Mesothelial cell of epicardium (in vitro differentiated cells): ENCODE data around the gene ITPR2. TPM values are rescaled to one million over a fixed set of nuclear protein-coding genes. Genes with fewer than 3 reads are reported as not detected.

ENCODE experiments used
- DNase-seq, 2 experiments: peaks; one replicate each; pipeline ENCODE4 v3.0.0; 2021; ENCODE audit warnings: low spot score in 2 of 2; ENCODE audit not compliant: unreplicated experiment in 2 of 2
- H3K27ac Mint-ChIP-seq: 2 replicates; pipeline ENCODE4 v1.8.0; 2021; ENCODE audit warnings: mixed read lengths
- H3K27me3 Mint-ChIP-seq: 2 replicates; pipeline ENCODE4 v1.8.0; 2021; ENCODE audit warnings: low read depth, mixed read lengths
- H3K36me3 Mint-ChIP-seq: 2 replicates; pipeline ENCODE4 v1.8.0; 2021; ENCODE audit warnings: mixed read lengths
- H3K4me1 Mint-ChIP-seq: 2 replicates; pipeline ENCODE4 v1.8.0; 2021; ENCODE audit warnings: mixed read lengths
- H3K4me3 Mint-ChIP-seq: 2 replicates; pipeline ENCODE4 v1.8.0; 2021; ENCODE audit warnings: mild to moderate bottlenecking, moderate library complexity, mixed read lengths
- H3K9me3 Mint-ChIP-seq: 2 replicates; pipeline ENCODE4 v1.8.0; 2021; ENCODE audit warnings: mixed read lengths
- total RNA-seq: library from RNA; stranded (reverse); gene quantifications from 3 replicates; pipeline ENCODE4 v1.2.1, GENCODE V29; 2021
- TF ChIP-seq, protein P1 (sequence below): fragments of 200-600 bp; sonication (generic); IDR thresholded peaks from one replicate; pipeline ENCODE4 v1.5.0; 2021; ENCODE audit warnings: antibody characterized with exemption; ENCODE audit not compliant: unreplicated experiment

Gene ITPR2
- total RNA-seq, 1 donor from 2014 or later = 62.3 TPM

DNA sequence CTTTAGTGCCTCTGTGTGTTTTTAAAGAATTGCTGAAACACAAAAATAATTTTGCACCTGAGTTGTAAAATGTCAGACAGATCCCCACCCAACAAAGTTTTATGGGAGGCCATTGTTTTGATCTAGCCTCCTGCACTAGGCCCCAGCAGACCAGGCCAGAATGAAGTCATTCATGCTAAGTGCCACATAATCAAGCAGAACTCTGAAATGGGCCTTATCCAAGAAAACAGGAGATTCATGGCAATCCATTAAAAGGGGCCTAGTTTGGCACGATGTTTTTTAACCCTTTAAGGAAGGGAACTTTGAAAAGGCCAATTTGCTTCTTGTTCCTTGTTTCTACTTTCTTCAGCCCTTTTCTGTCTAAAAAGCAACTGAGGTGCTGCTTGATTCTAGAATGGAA lies 260.9 kb downstream of the ITPR2 start:
- Mint-ChIP-seq H3K4me1 (peaks cover 10% of the 10 kb centered on the region), H3K9me3 (no peaks in the 10 kb centered on the region), H3K36me3 (peaks cover 23% of the 10 kb centered on the region), H3K4me3 (no peak overlapping the region), H3K27me3 (no peaks in the 10 kb centered on the region), H3K27ac (peak overlapping the region; percentile 22)
- DNase-seq = no peak
- TF ChIP-seq, protein P1, sequence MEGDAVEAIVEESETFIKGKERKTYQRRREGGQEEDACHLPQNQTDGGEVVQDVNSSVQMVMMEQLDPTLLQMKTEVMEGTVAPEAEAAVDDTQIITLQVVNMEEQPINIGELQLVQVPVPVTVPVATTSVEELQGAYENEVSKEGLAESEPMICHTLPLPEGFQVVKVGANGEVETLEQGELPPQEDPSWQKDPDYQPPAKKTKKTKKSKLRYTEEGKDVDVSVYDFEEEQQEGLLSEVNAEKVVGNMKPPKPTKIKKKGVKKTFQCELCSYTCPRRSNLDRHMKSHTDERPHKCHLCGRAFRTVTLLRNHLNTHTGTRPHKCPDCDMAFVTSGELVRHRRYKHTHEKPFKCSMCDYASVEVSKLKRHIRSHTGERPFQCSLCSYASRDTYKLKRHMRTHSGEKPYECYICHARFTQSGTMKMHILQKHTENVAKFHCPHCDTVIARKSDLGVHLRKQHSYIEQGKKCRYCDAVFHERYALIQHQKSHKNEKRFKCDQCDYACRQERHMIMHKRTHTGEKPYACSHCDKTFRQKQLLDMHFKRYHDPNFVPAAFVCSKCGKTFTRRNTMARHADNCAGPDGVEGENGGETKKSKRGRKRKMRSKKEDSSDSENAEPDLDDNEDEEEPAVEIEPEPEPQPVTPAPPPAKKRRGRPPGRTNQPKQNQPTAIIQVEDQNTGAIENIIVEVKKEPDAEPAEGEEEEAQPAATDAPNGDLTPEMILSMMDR = no peak

DNA sequence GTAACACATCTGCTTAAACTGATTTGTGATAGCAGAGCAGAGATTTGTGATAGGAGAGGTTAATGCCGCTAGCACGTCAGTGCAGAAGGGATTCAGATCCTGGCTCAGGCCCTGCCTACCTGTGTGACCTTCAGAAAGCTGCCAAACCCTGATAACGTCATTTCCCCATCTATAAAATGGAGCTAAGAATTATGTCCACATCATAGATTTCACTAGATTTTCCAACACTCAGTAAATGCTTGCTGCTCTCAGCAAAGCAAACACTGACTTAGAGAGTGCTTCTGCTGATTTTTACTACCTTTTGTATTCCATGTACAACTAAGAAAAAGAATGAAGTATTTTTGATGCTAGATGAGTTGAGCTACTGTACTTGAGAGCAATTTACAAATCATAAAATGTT lies 261.4 kb downstream of the ITPR2 start:
- TF ChIP-seq, protein P1 = no peak
- Mint-ChIP-seq H3K27me3 (no peaks in the 10 kb centered on the region), H3K4me1 (peaks cover 10% of the 10 kb centered on the region), H3K9me3 (no peaks in the 10 kb centered on the region), H3K36me3 (peaks cover 19% of the 10 kb centered on the region), H3K27ac (peak overlapping the region; percentile 39), H3K4me3 (no peak overlapping the region)
- DNase-seq = no peak

DNA sequence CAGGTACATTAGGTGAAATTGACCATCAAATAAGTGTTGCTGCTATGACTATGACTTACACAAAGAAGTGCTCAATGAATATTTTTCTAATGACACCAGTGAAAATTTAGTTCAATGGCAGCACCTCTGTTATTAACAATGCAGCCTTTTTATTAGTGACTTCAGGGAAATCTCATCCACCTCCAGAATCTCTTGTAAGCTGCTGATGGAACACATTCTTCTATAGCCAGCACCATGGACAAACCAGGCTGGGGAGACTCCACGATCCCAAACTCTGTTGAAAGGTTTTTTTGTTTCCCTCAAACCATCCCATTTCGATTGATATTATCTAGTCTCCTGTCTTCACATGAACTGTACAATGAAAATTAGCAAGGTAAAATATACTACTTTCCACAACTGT lies 265.9 kb downstream of the ITPR2 start:
- no peak for DNase-seq
- Mint-ChIP-seq H3K4me1 (peaks cover 6% of the 10 kb centered on the region), H3K4me3 (no peak overlapping the region), H3K27me3 (no peaks in the 10 kb centered on the region), H3K36me3 (peaks cover 8% of the 10 kb centered on the region), H3K9me3 (no peaks in the 10 kb centered on the region), H3K27ac (no peak overlapping the region)
- TF ChIP-seq, protein P1 = no peak

DNA sequence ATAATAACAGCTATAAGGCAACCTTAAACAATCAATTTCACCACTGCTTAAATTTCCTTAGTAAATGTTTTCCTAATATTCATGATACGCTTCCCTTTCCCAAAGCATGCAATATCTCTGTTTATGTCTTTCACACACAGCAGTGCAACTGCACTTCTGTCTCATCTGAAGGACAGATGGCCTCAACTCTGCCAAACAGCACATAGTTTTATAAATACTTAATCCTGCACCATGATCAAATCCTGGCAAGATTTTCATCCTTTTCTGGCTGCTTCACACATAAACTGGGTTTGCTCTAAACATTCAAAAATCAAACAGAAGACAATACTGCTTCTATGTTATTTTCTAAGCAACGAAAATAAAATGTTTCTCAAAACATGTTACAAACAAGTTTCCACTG lies 266.3 kb downstream of the ITPR2 start:
- Mint-ChIP-seq H3K36me3 (peaks cover 10% of the 10 kb centered on the region), H3K27me3 (no peaks in the 10 kb centered on the region), H3K4me3 (no peak overlapping the region), H3K27ac (no peak overlapping the region), H3K4me1 (peaks cover 4% of the 10 kb centered on the region), H3K9me3 (no peaks in the 10 kb centered on the region)
- TF ChIP-seq, protein P1 = no peak
- DNase-seq = no peak

DNA sequence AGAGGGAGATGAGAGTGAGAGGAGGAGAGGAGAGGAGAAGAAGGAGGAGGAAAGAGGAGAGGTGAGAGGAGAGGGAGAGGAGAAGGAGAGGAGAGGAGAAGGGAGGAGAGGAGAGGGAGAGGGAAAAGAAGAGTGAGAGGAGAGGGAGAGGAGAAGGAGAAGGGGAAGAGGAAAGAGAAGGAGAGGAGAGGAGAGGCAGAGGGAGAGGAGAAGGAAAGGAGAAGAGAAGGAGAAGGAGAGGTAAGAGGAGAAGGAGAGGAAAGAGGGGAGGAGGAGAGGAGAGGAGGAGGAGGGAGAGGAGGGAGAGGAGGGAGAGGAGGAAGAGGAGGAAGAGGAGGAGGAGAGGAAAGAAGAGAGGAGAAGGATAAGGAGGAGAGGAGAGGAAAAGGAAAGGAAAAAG lies 266.8 kb downstream of the ITPR2 start:
- Mint-ChIP-seq H3K4me1 (no peaks in the 10 kb centered on the region), H3K27ac (no peak overlapping the region), H3K27me3 (no peaks in the 10 kb centered on the region), H3K36me3 (peaks cover 10% of the 10 kb centered on the region), H3K4me3 (no peak overlapping the region), H3K9me3 (no peaks in the 10 kb centered on the region)
- TF ChIP-seq, protein P1 = no peak
- DNase-seq = no peak

DNA sequence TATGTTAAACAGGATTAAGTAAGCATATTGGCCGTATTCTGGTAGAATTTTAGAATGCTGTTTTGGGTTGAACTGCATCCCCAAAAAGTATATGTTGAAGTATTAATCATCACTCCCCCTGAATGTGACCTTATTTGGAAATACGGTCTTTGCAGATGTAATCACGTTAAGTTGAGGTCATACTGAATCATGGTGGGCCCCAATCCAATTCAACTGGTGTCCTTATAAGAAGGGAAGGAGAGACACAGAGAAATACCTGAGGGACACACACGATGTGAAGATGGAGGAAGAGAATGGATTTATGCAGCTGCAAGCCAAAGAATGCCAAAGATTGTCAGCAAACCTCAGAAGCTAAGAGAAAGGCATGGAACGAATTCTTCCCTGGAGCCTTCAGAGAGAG lies 268.6 kb downstream of the ITPR2 start:
- TF ChIP-seq, protein P1 = no peak
- no peak overlapping the region for H3K4me3 Mint-ChIP-seq
- no peaks in the 10 kb centered on the region for H3K4me1 Mint-ChIP-seq
- H3K9me3 Mint-ChIP-seq = no peaks in the 10 kb centered on the region
- no peaks in the 10 kb centered on the region for H3K27me3 Mint-ChIP-seq
- no peak for DNase-seq
- H3K36me3 Mint-ChIP-seq = peaks cover 10% of the 10 kb centered on the region
- no peak overlapping the region for H3K27ac Mint-ChIP-seq
